ENCODE measurements around the gene CDADC1. TPM values are rescaled to one million over a fixed set of nuclear protein-coding genes. Genes with fewer than 3 reads are reported as not detected.

CDADC1 gene
- total and polyA plus RNA-seq, 2 experiments from 2014 or later, result 1.3 to 9.3 TPM

DNA sequence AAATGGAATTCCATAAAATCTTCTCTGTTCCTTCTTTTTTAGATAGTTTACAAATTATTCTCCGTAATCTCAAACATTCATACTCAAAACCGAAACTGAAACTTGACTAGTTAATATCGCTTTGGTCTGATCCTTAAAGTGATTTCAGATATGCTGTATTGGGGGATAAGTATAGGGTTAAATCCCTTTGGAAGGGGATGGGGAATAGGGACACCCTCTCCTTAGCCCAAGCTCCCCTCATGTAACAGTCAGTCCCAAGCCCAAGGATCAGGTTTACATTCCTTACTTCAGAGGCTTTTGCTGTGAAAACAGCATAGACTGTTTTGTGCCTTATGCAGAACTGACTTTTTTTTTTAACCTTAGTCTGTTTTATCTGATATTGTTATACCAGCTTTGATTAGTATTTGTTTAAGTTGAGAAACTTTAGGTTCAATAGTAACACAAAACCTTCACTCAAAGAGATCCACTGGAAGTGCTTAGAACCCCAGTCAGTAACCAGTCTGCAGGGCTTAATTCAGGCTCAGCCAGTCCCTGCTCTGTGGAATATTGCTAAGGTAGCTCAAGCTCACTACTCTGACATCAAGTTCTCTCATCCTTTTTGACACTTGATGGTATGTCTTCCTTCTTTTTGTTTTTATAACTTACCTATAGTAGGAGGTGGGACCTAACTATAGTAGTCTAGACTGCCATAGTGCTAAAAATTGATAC is 10.5 kb downstream of the CDADC1 start:
- H3K27ac Mint-ChIP-seq, result no peak overlapping the region
- Histone ChIP-seq H3K27ac (ENCODE audit: low read depth) (no peak overlapping the region), H3K27me3 (ENCODE audit: insufficient read depth) (no peaks in the 10 kb centered on the region), H3K36me3 (ENCODE audit: insufficient read depth) (no peaks in the 10 kb centered on the region), H4K20me1 (replicated peaks; ENCODE audit: insufficient read depth) (no peaks in the 10 kb centered on the region; the same call in 1 of the 2 replicates), H2AFZ (no peak overlapping the region), H3F3A (replicated peaks; ENCODE audit: low read depth) (no peaks in the 10 kb centered on the region), H3K4me1 (ENCODE audit: insufficient read depth) (no peaks in the 10 kb centered on the region), H3K4me2 (no peak overlapping the region), H3K4me3 (no peak overlapping the region), H3K9me2 (ENCODE audit: insufficient read depth) (no peaks in the 10 kb centered on the region), H3K79me2 (replicated peaks; ENCODE audit: insufficient read depth) (no peaks in the 10 kb centered on the region)
- H3K9me3 Mint-ChIP-seq, result no peaks in the 10 kb centered on the region
- peaks cover under 1% of the 10 kb centered on the region; the same call in 2 of the 3 replicates for H3K4me1 Mint-ChIP-seq
- DNase-seq (ENCODE audit: low spot score) (no peak), ATAC-seq (no peak)
- H3K36me3 Mint-ChIP-seq (ENCODE audit: low read depth), result no peaks in the 10 kb centered on the region
- no peak overlapping the region for H3K4me3 Mint-ChIP-seq
- peaks cover 1% of the 10 kb centered on the region for H3K27me3 Mint-ChIP-seq (ENCODE audit: insufficient read depth, low read depth, poor library complexity)
- no peak for TF ChIP-seq NANOG (IDR thresholded peaks at IDR 0.05; ENCODE audit: borderline replicate concordance)
- TF ChIP-seq, protein P1, sequence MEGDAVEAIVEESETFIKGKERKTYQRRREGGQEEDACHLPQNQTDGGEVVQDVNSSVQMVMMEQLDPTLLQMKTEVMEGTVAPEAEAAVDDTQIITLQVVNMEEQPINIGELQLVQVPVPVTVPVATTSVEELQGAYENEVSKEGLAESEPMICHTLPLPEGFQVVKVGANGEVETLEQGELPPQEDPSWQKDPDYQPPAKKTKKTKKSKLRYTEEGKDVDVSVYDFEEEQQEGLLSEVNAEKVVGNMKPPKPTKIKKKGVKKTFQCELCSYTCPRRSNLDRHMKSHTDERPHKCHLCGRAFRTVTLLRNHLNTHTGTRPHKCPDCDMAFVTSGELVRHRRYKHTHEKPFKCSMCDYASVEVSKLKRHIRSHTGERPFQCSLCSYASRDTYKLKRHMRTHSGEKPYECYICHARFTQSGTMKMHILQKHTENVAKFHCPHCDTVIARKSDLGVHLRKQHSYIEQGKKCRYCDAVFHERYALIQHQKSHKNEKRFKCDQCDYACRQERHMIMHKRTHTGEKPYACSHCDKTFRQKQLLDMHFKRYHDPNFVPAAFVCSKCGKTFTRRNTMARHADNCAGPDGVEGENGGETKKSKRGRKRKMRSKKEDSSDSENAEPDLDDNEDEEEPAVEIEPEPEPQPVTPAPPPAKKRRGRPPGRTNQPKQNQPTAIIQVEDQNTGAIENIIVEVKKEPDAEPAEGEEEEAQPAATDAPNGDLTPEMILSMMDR (conservative IDR thresholded peaks at IDR 0.05; ENCODE audit: low read depth in 2 of 2), result no peak
- TF ChIP-seq, protein P2, sequence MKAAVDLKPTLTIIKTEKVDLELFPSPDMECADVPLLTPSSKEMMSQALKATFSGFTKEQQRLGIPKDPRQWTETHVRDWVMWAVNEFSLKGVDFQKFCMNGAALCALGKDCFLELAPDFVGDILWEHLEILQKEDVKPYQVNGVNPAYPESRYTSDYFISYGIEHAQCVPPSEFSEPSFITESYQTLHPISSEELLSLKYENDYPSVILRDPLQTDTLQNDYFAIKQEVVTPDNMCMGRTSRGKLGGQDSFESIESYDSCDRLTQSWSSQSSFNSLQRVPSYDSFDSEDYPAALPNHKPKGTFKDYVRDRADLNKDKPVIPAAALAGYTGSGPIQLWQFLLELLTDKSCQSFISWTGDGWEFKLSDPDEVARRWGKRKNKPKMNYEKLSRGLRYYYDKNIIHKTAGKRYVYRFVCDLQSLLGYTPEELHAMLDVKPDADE (IDR thresholded peaks at IDR 0.05), result no peak
- TF ChIP-seq EZH2 (IDR thresholded peaks at IDR 0.05; ENCODE audit: low read depth, unreplicated experiment), result no peak

DNA sequence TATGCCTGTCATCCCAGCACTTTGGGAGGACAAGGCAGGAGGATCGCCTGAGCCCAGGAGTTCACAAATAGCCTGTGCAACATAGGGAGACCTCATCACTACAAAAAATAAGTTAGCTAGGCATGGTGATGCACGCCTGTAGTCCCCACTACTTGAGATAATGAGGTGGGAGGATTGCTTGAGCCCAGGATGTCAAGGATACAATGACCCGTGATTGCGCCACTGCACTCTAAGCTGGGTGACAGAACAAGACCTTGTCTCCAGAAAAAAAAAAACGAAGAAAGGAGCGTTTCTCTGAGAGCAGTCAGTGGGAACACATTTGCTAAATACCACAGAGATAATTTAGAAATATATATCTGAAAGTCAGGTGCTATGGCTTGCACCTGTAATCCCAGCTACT is 11.9 kb downstream of the CDADC1 start:
- DNase-seq (ENCODE audit: low spot score) (no peak), ATAC-seq (no peak)
- Mint-ChIP-seq H3K27me3 (ENCODE audit: insufficient read depth, low read depth, poor library complexity) (peaks cover 1% of the 10 kb centered on the region), H3K4me1 (peaks cover 9% of the 10 kb centered on the region; the same call in 2 of the 3 replicates), H3K4me3 (no peak overlapping the region), H3K36me3 (ENCODE audit: low read depth) (no peaks in the 10 kb centered on the region), H3K27ac (no peak overlapping the region), H3K9me3 (no peaks in the 10 kb centered on the region)
- Histone ChIP-seq H3K4me3 (no peak overlapping the region), H3K27me3 (ENCODE audit: insufficient read depth) (no peaks in the 10 kb centered on the region), H3F3A (replicated peaks; ENCODE audit: low read depth) (no peaks in the 10 kb centered on the region), H3K27ac (ENCODE audit: low read depth) (no peak overlapping the region), H3K36me3 (ENCODE audit: insufficient read depth) (no peaks in the 10 kb centered on the region), H3K4me2 (no peak overlapping the region), H3K79me2 (replicated peaks; ENCODE audit: insufficient read depth) (no peaks in the 10 kb centered on the region), H3K9me2 (ENCODE audit: insufficient read depth) (no peaks in the 10 kb centered on the region), H4K20me1 (replicated peaks; ENCODE audit: insufficient read depth) (no peaks in the 10 kb centered on the region; the same call in 1 of the 2 replicates), H3K4me1 (ENCODE audit: insufficient read depth) (peaks cover 7% of the 10 kb centered on the region; the same call in 1 of the 2 replicates), H2AFZ (no peak overlapping the region)
- no peak for TF ChIP-seq STAT1 (IDR thresholded peaks at IDR 0.05; ENCODE audit: unreplicated experiment)
- TF ChIP-seq NANOG (IDR thresholded peaks at IDR 0.05; ENCODE audit: borderline replicate concordance), result no peak

DNA sequence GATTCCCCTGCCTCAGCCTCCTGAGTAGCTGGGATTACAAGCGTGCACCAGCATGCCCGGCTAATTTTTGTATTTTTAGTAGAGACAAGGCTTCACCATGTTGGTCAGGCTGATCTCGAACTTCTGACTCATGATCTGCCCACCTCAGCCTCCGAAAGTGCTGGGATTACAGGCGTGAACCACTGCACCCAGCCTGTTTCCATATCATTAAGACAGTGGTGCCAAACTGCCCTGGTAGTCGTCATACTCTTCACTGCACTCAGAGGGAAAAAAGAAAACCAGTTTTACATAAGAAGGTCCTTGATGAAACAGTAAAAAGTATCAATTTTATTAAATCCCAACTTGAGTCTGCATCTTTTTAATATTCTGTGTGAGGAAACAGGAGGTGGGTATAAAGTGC is 14.9 kb downstream of the CDADC1 start:
- Mint-ChIP-seq H3K4me1 (peaks cover 9% of the 10 kb centered on the region; the same call in 2 of the 3 replicates), H3K4me3 (no peak overlapping the region), H3K27me3 (ENCODE audit: insufficient read depth, low read depth, poor library complexity) (no peaks in the 10 kb centered on the region), H3K27ac (no peak overlapping the region), H3K36me3 (ENCODE audit: low read depth) (no peaks in the 10 kb centered on the region), H3K9me3 (no peaks in the 10 kb centered on the region)
- peaks cover 7% of the 10 kb centered on the region; the same call in 1 of the 2 replicates for H3K4me1 ChIP-seq (ENCODE audit: insufficient read depth)
- H2AFZ ChIP-seq, result no peak overlapping the region
- H3K79me2 ChIP-seq (replicated peaks; ENCODE audit: insufficient read depth), result no peaks in the 10 kb centered on the region
- no peak overlapping the region for H3K4me2 ChIP-seq
- H3F3A ChIP-seq (replicated peaks; ENCODE audit: low read depth), result no peaks in the 10 kb centered on the region
- H3K4me3 ChIP-seq, result no peak overlapping the region
- H4K20me1 ChIP-seq (replicated peaks; ENCODE audit: insufficient read depth), result no peaks in the 10 kb centered on the region; the same call in 1 of the 2 replicates
- no peak for ATAC-seq
- no peaks in the 10 kb centered on the region for H3K9me2 ChIP-seq (ENCODE audit: insufficient read depth)
- H3K36me3 ChIP-seq (ENCODE audit: insufficient read depth), result no peaks in the 10 kb centered on the region
- no peak overlapping the region for H3K27ac ChIP-seq (ENCODE audit: low read depth)
- H3K27me3 ChIP-seq (ENCODE audit: insufficient read depth), result no peaks in the 10 kb centered on the region
- no peak for DNase-seq (ENCODE audit: low spot score)
- TF ChIP-seq, protein P3, sequence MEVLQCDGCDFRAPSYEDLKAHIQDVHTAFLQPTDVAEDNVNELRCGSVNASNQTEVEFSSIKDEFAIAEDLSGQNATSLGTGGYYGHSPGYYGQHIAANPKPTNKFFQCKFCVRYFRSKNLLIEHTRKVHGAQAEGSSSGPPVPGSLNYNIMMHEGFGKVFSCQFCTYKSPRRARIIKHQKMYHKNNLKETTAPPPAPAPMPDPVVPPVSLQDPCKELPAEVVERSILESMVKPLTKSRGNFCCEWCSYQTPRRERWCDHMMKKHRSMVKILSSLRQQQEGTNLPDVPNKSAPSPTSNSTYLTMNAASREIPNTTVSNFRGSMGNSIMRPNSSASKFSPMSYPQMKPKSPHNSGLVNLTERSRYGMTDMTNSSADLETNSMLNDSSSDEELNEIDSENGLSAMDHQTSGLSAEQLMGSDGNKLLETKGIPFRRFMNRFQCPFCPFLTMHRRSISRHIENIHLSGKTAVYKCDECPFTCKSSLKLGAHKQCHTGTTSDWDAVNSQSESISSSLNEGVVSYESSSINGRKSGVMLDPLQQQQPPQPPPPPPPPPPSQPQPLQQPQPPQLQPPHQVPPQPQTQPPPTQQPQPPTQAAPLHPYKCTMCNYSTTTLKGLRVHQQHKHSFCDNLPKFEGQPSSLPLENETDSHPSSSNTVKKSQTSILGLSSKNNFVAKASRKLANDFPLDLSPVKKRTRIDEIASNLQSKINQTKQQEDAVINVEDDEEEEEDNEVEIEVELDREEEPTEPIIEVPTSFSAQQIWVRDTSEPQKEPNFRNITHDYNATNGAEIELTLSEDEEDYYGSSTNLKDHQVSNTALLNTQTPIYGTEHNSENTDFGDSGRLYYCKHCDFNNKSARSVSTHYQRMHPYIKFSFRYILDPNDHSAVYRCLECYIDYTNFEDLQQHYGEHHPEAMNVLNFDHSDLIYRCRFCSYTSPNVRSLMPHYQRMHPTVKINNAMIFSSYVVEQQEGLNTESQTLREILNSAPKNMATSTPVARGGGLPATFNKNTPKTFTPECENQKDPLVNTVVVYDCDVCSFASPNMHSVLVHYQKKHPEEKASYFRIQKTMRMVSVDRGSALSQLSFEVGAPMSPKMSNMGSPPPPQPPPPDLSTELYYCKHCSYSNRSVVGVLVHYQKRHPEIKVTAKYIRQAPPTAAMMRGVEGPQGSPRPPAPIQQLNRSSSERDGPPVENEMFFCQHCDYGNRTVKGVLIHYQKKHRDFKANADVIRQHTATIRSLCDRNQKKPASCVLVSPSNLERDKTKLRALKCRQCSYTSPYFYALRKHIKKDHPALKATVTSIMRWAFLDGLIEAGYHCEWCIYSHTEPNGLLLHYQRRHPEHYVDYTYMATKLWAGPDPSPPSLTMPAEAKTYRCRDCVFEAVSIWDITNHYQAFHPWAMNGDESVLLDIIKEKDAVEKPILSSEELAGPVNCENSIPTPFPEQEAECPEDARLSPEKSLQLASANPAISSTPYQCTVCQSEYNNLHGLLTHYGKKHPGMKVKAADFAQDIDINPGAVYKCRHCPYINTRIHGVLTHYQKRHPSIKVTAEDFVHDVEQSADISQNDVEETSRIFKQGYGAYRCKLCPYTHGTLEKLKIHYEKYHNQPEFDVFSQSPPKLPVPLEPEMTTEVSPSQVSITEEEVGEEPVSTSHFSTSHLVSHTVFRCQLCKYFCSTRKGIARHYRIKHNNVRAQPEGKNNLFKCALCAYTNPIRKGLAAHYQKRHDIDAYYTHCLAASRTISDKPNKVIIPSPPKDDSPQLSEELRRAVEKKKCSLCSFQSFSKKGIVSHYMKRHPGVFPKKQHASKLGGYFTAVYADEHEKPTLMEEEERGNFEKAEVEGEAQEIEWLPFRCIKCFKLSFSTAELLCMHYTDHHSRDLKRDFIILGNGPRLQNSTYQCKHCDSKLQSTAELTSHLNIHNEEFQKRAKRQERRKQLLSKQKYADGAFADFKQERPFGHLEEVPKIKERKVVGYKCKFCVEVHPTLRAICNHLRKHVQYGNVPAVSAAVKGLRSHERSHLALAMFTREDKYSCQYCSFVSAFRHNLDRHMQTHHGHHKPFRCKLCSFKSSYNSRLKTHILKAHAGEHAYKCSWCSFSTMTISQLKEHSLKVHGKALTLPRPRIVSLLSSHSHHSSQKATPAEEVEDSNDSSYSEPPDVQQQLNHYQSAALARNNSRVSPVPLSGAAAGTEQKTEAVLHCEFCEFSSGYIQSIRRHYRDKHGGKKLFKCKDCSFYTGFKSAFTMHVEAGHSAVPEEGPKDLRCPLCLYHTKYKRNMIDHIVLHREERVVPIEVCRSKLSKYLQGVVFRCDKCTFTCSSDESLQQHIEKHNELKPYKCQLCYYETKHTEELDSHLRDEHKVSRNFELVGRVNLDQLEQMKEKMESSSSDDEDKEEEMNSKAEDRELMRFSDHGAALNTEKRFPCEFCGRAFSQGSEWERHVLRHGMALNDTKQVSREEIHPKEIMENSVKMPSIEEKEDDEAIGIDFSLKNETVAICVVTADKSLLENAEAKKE (CRISPR knock-in tag; IDR thresholded peaks at IDR 0.05), result no peak
